GM18870 (cell line): ENCODE data around the gene SCMH1.
"Not testable (repeated sequence)": the region's sequence is repeated elsewhere in the genome, so short reads cannot be mapped to it uniquely, and the experiment has no call there.

Experiments used
- ATAC-seq: cut with Tn5 transposase; IDR thresholded peaks from one replicate; pipeline ENCODE4 v1.9.1; 2021; ENCODE audit warnings: moderate library complexity; ENCODE audit not compliant: unreplicated experiment

SCMH1 gene

DNA sequence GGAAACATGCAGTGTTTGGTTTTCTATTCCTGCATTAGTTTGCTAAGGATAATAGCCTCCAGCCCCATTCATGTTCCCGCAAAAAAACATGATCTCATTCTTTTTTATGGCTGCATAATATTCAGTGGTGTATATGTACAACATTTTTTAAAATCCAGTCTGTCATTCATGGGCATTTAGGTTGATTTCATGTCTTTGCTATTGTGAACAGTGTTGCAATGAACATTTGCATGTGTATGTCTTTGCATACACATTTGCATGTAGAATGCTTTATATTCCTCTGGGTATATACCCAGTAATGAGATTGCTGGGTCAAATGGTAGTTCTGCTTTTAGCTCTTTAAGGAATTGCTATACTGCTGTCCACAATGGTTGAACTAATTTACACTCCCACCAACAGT is 9.0 kb upstream of the SCMH1 start:
- not testable (repeated sequence) for ATAC-seq

- ATAC-seq = no peak
These were observed 7.2 kb upstream of the SCMH1 start for GRCh38 chr1:41249319-41249718.

- no peak for ATAC-seq
These were observed 4.5 kb upstream of the SCMH1 start for GRCh38 chr1:41246568-41246967.

GRCh38 chr1:41245659-41246058 is 3.6 kb upstream of the SCMH1 start:
- ATAC-seq = no peak

DNA sequence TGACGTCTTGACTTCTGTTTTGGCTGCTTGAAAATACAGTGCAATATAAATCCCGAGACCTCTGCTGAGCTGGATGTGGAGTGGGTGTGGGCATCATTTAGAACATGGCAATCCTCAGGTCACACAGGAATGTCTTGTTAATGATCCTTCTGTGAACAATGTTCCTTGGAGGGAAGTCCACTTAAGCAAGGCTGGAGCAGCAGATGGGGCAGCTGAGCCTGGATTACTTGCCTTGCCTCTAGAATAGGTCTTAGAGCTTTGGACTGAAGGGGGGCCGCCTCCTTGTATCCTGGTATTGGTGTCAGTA is 926 bp upstream of the SCMH1 start:
- no peak for ATAC-seq

DNA sequence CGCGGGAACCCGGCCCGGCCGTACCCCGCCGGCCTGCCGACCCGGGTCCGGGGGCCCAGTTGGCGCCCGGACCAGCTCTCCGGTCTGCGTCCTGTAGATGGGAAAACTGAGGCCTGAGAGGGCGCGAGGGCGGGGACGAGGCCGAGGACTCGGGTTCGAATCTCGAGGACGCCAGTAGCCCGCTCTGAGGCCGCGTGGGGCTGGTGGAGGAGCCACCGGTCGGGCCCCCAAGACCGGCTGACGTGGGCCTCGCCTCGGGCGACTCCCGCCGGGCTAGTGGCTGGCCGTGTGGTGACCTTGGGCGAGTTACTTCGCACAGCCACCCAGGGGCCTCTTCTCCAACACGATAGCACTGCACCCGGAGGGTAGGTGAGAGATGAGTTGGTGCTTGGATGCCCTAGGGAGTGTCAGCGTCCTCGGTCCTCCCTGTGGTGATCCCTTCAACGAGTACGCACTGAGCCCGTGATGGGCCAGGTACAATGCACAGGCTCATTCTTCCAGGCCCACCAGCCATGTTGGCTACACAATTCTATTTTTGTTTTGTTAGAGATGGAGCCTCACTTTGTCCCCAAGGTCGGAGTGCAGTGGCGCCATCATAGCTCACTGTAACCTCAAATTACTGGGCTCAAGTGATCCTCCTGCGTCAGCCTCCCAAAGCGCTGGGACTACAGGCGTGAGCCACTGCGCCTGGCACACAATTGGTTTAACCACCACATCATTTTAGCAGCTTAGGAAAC is 404 bp upstream of the SCMH1 start:
- ATAC-seq = no peak

DNA sequence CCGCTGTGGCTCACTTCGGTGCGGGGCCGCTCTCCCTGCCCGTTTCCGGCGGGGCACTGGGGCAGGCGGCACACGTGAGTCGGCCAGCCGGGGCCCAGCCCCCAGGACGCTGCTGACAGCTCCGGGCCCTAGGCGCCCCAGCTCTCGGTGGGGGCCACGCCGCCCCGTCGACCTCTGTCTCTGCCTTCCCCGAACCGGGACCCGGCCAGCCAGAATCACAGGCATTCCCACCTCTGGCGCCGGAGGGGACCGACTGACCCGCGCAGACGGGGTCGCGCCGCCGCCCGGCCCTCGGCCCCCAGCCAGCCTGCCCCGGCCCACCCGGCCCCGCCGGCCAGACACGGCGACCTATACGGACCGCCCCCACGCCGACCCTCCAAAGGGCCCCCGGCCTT is 755 bp downstream of the SCMH1 start:
- ATAC-seq = no peak

GRCh38 chr1:41240781-41241353 is 1.2 kb downstream of the SCMH1 start:
- no peak for ATAC-seq

- ATAC-seq = no peak
These were observed 2.0 kb downstream of the SCMH1 start for GRCh38 chr1:41239988-41240610.

GRCh38 chr1:41238311-41238988 is 3.7 kb downstream of the SCMH1 start:
- no peak for ATAC-seq

GRCh38 chr1:41236781-41237180 is 5.3 kb downstream of the SCMH1 start:
- no peak for ATAC-seq

DNA sequence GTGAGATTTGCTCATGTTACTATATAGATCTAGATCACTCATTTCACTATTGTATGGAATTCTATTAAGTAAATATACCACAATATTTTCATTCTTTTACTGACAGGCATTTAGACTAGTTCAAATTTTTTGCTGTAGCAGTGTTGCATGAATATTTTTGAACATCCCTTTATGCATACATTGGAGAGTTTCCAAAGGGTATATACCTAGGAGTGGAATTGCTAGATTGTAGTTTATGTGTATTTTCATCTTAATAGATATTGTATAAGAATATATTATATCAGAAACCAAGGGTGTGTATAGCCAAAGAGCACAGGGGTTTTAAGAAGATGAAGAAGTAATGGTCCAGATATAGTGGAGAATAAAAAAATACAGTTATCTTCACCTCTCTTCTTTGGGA is 6.2 kb downstream of the SCMH1 start:
- no peak for ATAC-seq

DNA sequence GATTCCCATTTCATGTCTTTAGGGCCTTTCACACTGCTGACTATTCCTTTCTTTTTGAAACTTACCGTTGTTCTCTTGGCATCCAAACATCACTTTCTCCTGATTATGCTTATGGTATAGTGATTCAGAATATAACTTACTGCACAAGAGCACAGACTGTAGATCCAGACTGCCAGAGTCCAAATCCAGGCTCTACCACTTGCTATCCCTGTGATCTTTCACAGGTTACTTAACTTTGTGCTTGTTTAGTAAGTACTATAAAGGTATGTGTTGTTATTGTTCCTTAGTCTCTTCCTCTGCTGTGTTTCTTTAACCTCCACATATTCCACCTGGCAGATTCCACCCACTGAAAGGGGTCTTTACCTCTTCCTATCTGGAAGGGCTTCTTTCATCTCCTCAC is 8.4 kb downstream of the SCMH1 start:
- ATAC-seq = no peak

- no peak for ATAC-seq
These were observed 9.8 kb downstream of the SCMH1 start for GRCh38 chr1:41232305-41232704.

GRCh38 chr1:41230656-41231055 is 11.4 kb downstream of the SCMH1 start:
- ATAC-seq = no peak

DNA sequence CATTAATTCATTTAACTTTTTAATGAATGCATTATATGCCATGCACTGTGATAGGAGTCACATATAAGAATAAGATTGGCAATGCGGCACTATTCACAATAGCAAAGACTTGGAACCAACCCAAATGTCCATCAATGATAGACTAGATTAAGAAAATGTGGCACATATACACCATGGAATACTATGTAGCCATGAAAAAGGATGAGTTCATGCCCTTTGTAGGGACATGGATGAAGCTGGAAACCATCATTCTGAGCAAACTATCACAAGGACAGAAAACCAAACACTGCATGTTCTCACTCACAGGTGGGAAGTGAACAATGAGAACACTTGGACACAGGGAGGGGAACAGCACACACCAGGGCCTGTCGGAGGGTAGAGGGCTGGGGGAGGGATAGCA is 12.9 kb downstream of the SCMH1 start:
- ATAC-seq = not testable (repeated sequence)

DNA sequence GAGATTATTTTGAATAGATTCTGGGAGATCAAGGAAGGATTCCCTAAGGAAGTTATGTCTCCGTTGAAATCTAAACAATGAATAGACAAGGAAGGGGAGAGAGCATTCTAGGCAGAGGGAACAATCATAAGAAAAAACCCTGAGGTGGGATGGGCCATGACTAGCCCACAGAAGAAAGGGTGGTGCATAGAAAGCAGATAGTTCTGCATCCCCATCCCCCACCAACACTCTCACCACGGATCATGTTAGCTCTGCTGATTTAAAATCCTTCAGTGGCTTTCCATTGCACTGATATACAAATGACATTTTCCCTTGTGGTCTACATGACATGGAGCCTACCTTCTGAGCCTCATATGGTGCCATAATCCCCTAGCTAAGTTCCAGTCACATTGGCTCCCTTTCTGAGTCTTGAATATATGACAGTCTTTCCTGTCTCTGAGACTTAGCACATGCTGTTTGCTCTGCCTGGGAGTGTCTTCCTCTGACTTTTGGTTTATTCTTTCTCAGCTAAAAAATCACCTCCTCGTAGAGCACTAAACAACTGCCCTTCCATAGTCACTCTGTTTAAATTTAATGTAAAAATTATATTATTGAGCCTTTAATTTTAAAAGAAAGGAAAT is 15.2 kb downstream of the SCMH1 start:
- no peak for ATAC-seq

DNA sequence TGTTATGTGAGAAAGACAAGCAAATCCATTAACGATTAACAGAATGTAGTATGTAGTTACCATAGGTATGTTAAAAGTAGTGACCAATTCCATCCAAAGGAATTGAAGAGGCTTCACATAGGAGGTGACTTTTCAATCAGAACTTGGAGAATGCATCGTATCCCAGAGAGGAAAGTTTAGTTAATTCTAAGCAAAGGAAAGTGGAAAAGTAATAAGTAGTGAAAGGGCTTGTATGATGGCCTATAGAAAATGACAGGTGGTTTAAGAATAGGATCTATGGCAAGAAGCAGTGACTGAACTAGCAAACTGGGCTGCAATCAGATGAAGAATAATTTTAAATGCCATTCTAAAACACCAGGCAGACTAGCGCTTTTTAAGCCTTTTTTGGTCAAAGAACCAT is 16.6 kb downstream of the SCMH1 start:
- no peak for ATAC-seq

DNA sequence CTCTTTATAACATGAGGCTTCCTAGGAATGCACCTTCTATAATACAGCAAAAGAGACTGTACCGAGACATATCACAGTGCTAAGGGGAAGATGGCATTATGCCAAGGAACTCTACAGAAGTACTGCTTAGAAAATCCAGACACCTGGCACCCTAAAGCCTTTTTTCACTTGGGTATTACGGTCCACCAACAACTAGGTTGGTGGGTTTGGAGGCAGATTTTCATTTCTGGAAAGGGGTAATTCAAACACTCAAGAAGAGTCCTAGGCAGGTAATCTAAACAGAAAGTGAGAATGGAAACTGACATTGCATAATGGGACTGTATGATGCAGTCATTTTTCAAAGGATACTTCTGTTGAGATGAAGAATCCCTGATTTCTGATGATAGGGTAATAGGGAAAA is 19.6 kb downstream of the SCMH1 start:
- no peak for ATAC-seq

GRCh38 chr1:41221995-41222394 is 20.1 kb downstream of the SCMH1 start:
- no peak for ATAC-seq

DNA sequence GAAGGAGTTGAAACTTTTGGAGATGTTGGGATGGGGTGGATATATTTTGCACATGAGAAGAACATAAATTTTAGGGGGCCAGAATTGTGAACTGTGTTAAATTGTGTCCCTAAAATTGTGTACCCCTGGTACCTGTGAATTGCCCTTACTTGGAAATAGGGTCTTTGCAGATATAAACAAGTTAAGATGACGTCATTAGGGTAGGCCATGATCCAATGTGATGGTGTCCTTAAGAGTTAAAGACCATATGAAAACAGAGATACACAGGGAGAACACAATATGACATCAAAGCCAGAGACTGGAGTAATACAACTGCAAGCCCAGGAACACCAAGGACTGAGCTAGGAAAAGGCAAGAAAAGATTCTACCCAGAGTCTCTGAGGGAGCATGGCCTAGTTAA is 24.0 kb downstream of the SCMH1 start:
- ATAC-seq = no peak

GRCh38 chr1:41217441-41217840 is 24.7 kb downstream of the SCMH1 start:
- no peak for ATAC-seq
